Cardiac septum (tissue), 1 donor: Measurements from ENCODE around the gene CLIP3. TPM values are rescaled to one million over a fixed set of nuclear protein-coding genes. Genes with fewer than 3 reads are reported as not detected.

Source experiments
- DNase-seq: peaks from one replicate; pipeline ENCODE4 v3.0.0-alpha.2; 2020; ENCODE audit warnings: low spot score
- intact Hi-C: fragments of 100-400 bp; cut with DNase I; formaldehyde crosslinking; loops from one replicate; pipeline ENCODE4 v1.14.0; 2022
- total RNA-seq: library from RNA; stranded (reverse); fragmentation: NEBNext Ultra II Directional; extraction: Animal tissue kit (Norgen Biotek cat#: 25700); gene quantifications from one replicate; pipeline ENCODE4 v1.2.1, GENCODE V29; 2021
- donor health status: DM: no; HTN: no; CAD: no.

Gene CLIP3
- total RNA-seq, 1 donor from 2014 or later, result 7.1 TPM

DNA sequence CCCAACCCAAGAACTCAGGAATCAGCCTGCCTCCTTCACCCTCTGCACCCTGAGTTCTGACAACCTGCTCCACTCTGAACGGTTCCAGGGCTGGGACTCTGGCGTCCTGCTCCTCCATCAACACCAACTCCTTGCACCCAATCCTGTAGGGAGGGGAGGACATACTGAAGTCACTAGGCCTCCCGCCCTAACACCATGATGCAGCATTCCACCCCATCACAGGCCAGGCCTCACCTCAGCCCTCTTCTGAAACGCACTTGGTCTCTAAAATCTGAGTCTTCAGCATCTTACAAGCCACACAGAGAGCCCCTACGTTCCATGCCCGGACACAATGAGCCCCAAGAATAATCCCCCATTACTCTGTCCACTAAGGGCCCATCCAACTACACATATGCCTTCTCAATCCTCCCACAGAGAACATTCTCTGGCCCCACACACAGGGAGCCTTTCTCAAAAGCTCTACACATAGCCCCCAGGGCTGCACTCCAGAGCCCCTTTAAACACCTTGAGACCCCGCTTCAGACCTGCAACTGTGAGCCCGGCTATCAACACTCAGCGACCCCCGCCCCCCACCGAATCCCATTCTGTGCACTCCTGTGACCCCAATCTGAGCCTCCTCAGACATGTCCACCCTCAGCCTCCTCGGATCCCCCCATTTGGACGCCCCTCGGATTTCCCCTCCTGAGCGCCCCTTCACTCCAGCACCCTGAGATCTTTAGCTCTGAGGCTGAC, 19.2 kb downstream of the CLIP3 start:
- intact Hi-C loops, result no loop called here
- DNase-seq, result no peak

DNA sequence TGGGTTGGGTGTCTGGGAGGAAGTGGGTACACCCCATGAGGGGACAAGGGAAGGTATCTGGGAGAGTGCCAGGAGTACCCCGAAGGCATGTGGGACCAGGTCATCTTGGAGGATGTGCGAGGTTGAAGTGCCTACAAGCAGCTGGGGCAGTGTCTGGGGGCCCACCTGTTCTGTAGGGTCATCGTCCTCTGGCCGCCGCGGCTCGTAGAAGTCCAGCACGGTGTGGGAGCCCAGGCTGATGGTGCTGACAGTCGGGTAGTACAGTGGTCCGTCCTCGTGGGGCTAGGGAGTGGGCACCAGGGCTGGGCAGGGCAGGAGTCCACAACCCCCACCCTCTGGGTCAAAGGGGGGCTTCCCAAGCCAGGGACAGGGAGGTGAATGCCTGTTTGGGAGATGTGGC, 22.3 kb downstream of the CLIP3 start:
- intact Hi-C loops, result no loop called here
- no peak for DNase-seq

DNA sequence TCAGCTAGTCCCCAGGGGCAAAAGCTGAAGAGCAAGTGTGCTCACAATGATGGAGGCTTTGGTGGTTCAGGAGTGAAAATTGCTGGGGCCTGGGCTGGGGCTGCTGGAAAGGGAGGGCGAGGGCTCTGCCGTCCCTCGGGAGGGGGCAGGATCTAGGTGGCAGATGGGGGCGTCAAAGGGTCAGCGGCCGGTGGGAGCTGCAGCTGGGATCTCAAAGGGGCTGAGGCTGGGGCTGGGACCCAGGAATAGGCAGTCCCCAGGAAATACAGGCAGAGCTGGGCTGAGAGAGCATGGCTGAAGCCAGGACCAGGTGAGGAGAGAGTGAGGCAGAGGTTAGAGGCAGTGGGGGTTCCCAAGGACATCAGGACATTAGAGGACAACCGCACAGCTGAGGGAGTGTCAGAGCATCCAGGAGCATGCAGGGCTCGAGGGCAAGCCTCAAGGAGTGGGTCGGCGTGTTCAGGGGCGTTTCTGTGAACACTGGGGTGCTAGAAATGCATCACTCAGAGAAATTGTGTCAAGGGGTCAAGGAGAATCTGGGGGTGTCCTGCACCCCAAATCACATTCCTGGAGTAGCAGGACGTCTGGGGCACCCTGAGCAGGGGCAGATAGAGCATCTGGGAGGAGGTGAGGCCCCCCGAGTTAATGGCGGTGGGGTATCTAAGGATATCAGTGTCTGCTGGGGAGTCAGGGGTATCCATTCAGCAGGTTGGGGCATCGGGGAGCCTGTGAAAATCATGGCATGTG, 22.9 kb downstream of the CLIP3 start:
- DNase-seq, result no peak
- intact Hi-C loops, result no loop called here

DNA sequence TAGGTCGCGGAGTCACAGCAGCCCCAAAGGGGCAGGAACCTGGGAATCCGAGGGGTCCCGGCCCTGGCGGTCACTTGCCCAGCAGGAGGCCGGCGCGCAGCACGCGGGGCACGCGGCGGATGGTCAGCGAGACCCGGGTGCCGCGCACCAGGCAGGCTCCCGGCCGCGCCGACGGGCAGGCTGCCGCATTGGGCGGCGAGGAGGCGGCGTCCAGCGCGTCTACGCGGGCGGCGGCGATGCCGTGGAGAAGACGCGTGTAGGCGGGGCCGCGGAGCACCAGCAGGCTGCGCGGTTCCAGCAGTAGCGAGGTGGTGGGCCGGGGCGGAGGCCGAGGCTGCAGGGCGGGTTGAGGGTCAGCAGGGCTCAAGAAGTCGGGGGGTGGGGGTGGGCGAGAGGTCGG, 23.5 kb downstream of the CLIP3 start:
- intact Hi-C loops, result no loop called here
- DNase-seq, result peak; percentile 81

DNA sequence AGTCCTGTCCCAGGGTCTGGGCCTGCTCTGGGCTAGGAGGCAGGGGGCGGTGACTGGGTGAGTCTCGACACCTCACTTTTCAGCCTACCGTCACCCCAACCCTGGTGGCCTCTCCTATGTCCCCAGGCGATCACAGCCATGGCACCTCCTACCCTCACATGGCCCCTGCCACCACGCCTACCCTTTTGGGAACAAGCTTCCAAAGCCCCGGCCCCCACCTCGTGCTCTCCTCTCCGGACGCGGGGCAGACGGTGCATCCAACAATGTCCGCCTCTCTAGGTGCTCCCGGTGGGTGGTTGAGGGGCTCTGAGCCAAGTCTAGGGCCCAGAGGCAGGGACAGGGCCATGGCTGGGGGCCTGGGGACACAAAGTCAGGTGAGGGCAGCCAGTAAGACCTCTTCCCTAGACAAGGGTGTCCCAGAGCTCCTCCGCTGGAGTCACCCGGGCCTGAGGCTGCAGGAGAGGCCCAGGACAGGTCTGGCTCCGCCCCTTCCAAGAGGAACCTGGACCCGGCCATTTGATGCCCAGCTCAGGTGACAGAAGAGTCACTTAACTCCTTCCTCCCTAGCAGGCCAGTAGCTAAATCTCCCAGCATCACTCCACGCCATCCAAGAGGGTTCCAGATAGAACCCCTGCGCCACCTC, 24.2 kb downstream of the CLIP3 start, which contains the start of gene SYNE4:
Gene SYNE4 (minus strand): TSS at position 478 of the 643 bp plus-strand sequence. CDS start 132 bp downstream, at position 346.
- DNase-seq, result no peak
- intact Hi-C loops, result no loop called here

DNA sequence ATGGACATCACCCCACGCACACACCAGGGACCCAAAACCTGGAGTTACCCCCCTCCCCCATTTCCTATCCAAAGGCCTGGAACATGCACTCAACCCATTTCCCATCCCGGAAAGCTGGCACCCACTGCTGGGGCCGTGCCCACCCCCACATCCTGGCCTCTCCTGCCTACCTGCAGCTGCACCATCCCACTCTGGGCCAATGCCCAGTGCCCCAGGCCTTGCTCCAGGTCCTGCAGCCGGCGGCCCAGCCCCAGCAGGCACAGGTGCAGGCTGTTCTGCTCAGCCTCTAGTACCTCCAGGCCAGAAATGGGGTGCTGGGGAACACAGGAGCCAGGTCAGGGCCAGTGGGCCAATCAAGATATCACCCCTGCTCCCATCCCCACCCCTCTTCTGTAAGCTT, 25.7 kb downstream of the CLIP3 start:
- DNase-seq, result no peak
- intact Hi-C loops, result no loop called here

DNA sequence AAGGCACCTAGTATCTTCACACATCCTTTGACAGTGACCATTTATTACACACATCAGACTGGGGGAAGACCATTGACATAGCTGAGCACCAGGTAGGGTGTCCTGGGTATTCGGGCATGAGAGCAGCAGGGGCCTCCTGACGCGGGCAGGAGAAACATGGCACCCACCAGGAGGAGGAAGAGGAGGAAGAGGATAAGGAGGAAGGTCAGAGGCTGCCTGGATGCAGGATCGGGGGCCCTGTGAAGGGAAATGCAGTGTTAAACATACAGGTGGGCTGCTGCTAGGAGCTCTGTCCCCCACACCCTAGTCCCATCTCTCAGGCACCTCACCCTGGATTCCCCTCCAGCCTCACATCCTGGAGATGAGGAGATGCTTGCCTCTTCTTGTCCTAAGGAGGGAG, 29.4 kb downstream of the CLIP3 start:
- intact Hi-C loops, result no loop called here
- DNase-seq, result no peak

DNA sequence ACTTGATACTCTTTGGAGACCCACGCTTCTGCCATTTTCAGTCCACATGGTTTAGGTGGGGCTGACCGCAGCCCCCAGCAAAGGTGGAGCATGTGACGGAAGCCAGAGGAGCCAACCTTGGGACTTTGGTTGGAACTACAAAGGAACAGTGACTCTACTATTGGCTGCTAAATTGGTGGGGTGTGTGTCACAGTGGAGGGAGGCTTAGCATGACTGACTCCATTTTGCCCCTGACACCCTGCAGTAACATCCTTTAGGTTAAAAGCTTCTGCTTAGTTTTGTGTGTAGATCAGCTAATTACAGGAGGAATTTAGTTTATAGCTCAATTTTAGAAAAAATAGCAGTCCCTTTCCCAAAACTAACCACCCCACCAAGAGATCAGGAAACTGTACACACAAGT, 31.1 kb downstream of the CLIP3 start:
- no peak for DNase-seq
- intact Hi-C loops, result no loop called here

DNA sequence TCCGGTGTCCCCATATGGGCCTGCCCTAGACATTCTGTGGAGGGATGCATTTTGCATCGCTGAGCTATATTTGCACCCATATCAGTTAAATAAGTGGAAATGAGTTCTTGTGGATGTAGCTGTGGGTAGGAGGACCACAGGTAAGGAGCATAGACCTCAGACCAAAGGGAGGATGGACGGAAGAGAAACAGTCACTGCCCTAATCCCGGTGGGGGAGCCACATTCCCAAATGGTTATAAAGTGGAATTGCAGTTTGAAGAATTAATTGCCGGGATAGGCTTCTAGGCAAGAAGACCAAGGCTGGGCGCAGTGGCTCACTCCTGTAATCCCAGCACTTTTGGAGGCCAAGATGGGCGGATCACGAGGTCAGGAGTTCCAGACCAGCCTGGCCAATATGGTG, 35.9 kb downstream of the CLIP3 start:
- intact Hi-C loops, result loop anchor here (5.0 kb wide), 1 partner anchor 336 kb away; no protein-coding TSS in a partner anchor
- DNase-seq, result no peak

DNA sequence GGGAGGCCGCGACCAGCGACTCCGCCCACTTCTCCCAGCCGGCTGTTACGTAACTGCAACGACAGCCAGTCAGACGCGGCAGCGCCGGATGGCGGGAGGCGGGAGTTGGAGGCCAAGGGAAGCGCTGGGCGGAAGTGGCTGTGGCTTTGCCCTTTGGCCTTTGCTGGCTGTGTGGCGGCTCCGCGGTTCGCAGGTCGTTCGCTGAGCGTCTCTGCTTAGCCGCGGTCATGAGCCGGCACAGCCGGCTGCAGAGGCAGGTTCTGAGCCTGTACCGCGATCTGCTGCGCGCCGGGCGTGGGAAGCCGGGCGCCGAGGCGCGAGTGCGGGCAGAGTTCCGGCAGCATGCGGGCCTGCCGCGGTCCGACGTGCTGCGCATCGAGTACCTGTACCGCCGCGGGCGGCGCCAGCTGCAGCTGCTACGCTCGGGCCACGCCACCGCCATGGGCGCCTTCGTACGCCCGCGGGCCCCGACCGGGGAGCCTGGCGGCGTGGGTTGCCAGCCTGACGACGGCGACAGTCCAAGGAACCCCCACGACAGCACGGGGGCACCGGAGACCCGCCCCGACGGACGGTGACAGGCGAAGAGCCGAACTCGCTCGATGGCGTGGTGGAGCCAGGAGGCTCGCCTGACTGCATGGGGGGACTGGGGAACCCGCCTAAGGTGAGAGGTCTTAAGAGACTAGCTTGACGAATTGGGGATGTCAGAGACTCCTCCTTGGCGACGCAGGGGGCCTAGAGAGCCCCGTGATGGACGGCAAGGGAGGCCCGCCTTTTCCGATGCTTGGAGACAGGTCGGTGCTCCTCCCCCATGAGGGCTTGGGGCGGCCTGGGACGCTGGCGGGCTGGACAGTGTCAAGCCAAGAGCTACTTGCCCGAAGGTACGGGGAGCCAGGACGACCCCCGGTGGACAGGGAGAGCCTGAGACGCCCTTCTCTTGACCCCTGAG, 37.4 kb downstream of the CLIP3 start, which contains the start of gene SDHAF1:
Gene SDHAF1 (plus strand): TSS at position 141 of the 946 bp plus-strand sequence. CDS start 87 bp downstream, at position 228.
- peak; percentile 99 for DNase-seq
- intact Hi-C loops, result loop anchor here (5.0 kb wide), 1 partner anchor 337 kb away; no protein-coding TSS in a partner anchor

DNA sequence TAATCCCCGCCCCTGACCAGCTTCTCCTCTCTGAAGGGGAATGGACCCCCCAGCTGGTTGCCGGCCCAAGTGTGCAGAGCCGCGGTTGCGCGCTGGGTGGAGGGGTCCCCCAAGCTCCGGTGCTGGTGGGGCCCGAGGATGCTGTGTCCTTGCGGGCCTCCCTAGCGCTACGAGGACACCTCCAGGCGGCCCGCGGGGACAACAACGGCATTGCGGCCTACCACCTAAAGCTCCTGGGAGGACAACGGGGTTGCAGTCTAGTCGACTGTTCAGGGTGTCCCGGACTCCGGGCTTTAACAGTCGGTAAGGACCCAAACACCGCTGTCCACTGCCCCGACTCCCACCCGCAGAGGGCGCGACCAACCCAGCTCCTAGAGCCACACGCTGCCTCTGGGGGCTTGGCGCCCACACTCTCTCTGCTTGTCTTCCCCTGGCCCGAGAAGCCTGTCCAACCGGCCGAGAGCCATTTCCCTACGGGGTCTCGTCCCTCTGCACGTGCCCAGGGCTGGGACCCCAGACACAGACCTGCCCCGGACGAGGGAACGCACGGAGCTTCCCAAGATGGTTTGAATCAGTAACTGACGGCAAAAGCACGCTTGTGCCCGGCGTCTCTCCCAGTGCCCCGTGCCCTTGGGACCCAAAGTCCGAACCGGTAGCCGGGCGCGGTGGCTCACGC, 38.6 kb downstream of the CLIP3 start:
- DNase-seq, result no peak
- intact Hi-C loops, result no loop called here

DNA sequence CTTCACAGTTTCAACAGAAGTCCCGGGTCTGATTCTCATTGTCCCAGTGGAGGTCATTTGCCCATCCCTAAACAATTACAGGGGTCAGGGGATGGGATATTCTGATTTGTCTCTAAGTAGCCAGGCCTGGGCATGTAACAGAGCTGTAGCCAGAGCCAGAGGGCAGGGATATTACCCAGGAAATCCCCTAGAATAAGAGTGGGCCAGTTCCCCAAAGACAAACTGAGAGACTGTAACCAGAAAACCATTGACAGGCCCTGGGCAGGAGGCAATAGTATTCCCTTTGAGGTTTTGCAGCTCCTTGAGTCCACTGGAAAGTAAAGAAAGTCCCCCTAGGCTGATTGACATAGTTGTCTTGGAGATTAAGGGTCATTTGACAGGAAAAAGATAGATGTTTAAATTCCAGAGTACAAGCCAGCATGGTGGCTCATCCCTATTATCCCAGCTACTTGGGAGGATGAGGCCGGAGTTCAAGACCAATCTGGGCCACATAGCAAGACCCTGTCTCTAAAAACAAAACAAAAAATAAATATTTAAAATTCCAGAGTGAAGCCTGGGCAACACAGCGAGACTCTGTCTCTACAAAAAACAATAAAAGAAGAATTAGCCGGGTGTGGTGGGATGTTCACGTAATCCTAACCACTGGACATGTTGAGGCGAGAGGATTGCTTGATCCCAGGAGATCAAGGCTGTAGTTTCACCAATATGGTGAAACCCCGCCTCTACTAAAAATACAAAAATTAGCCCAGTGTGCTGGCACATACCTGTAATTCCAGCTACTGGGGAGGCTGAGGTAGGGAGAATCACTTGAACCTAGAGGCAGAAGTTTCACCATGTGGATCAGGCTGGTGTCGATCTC, 39.5 kb downstream of the CLIP3 start:
- DNase-seq, result no peak
- intact Hi-C loops, result no loop called here

DNA sequence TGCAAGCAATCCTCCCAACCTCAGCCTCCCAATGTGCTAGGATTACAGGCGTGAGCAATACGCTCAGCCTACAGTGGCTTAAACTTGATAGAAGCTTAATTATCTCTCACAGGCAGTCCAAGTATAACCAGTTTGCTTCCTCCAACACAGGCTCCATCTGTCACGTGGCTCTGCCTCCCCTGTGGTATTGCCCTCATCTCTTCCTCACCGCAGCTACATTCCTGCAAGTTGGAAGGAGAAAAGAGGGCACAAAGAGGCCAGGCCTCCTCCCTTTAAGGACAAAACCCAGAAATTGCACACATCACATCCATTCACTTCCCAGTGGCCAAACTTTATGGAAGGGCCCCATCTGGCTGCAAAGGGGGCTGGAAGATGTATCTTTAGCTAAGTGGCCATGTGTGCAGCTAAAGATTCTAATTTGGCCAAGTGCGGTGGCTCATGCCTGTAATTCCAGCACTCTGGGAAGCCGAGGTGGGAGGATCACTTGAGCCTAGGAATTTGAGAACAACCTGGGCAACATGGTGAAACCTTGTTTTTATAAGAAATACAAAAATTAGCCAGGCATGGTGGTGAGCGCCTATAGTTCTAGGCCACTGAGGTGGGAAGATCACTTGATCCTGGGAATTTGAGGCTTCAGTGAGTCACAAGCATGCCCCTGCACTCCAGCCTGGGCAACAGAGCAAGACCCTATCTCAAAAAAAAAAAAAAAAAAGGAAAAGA, 40.8 kb downstream of the CLIP3 start:
- intact Hi-C loops, result no loop called here
- DNase-seq, result no peak

DNA sequence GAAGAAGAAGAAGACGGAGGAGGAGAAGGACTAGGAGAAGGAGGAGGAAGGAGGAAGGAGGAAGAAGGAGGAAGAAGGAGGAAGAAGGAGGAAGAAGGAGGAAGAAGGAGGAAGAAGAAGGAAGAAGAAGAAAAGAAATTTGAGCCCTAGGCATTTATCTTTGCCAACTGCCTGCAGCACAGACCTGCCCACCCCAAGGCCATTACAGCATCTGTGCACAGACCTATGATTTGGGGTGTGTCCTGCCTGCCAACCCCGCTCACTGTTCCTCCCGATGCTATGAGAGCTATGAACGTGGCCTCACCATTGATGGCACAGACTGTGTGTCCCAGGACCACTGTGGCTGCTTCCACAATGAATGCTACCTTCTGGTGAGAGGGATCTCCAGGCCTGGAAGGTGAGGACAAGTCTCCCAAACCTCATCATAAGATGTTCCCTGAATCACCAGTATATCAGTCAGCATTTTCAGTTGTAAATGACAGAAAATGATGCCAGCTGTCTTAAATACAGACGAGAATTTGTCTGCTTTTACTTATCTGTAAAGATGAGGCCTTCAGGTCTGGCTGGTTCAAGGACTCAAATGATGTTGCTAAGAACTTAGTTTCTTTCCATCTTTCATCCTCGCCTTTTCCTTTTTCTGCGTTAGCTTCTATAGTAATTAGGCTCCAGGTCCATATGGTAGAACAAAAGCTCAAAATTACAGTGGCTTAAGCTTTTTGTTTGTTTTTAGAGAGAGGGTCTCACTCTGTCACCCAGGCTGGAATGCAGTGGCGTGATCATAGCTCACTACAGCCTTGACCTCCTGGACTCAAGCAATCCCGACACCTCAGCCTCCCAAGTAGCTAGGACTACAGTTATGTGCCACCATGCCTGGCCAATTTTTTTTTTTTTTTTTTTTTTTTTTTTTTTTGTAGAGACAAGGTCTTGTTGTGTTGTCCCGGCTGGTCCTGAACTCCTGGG, 41.6 kb downstream of the CLIP3 start:
- no peak for DNase-seq
- intact Hi-C loops, result no loop called here

DNA sequence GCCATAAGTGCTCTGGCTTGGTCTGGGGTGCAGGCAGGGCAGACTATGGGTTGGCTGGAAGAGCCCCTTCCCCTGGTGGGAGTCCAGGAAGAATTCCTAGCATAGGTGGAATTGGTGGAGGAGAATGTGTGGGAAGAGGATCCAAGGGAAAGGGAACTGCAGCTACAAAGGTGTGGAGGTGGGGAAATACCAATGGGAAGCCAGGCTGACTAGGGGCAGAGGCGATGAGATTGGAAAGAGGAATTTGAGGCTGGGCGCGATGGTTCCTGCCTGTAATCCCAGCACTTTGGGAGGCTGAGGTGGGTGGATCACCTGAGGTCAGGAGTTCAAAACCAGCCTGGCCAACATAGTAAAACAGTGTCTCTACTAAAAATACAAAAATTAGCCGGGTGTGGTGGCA, 42.5 kb downstream of the CLIP3 start:
- intact Hi-C loops, result no loop called here
- no peak for DNase-seq

DNA sequence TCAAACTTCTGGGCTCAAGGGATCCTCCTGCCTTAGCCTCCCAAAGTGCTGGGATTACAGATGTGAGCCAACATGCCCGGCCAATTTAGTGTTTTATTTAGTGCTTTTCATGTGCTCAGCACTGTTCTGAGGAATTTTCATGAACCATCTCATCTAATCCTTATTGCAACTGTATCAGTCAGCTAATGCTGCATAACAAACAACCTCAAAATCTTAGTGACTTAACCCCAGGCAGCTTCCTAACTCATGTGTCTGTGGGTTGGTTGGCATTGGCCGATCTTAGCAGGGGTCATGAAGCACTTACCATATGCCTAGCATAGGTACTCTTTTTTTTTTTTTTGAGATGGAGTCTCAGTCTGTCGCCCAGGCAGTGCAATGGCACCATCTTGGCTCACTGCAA, 43.8 kb downstream of the CLIP3 start:
- intact Hi-C loops, result no loop called here
- DNase-seq, result no peak
